GM23338 (cell line): ENCODE measurements around the gene NDUFAB1.

Experiments
- CREB1 ChIP-seq: fragments of 250-450 bp; sonication (Bioruptor Pico); IDR thresholded peaks from 2 replicates; pipeline ENCODE4 v1.5.0; 2020; ENCODE audit warnings: low read depth, mild to moderate bottlenecking, moderate library complexity
- ZNF114 ChIP-seq: fragments of 250-450 bp; sonication (Bioruptor Pico); IDR thresholded peaks from 2 replicates; pipeline ENCODE4 v1.5.0; 2020; ENCODE audit warnings: mild to moderate bottlenecking, moderate library complexity
- TF ChIP-seq, protein P1 (sequence below), 2 experiments: fragments of 200-600 bp in 1 of 2; sonication (generic) in 1 of 2; conservative IDR thresholded peaks; 2 replicates each; pipeline versions ENCODE4 v1.5.1 to v1.6.1; 2016 to 2017; ENCODE audit warnings: antibody characterized with exemption in 2 of 2, low read depth in 2 of 2, mild to moderate bottlenecking in 2 of 2, moderate library complexity in 1 of 2

GRCh38 chr16:23594186-23594585, 1.9 kb downstream of the NDUFAB1 start:
- TF ChIP-seq, protein P1, sequence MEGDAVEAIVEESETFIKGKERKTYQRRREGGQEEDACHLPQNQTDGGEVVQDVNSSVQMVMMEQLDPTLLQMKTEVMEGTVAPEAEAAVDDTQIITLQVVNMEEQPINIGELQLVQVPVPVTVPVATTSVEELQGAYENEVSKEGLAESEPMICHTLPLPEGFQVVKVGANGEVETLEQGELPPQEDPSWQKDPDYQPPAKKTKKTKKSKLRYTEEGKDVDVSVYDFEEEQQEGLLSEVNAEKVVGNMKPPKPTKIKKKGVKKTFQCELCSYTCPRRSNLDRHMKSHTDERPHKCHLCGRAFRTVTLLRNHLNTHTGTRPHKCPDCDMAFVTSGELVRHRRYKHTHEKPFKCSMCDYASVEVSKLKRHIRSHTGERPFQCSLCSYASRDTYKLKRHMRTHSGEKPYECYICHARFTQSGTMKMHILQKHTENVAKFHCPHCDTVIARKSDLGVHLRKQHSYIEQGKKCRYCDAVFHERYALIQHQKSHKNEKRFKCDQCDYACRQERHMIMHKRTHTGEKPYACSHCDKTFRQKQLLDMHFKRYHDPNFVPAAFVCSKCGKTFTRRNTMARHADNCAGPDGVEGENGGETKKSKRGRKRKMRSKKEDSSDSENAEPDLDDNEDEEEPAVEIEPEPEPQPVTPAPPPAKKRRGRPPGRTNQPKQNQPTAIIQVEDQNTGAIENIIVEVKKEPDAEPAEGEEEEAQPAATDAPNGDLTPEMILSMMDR (conservative IDR thresholded peaks at IDR 0.05; ENCODE audit: low read depth in 2 of 2): no peak
- no peak for TF ChIP-seq ZNF114 (CRISPR knock-in tag)
- no peak for TF ChIP-seq CREB1 (CRISPR knock-in tag)
